ENCODE data around the gene STX1B. TPM values are rescaled to one million over a fixed set of nuclear protein-coding genes. Genes with fewer than 3 reads are reported as not detected.
"Not testable (repeated sequence)": the region's sequence is repeated elsewhere in the genome, so short reads cannot be mapped to it uniquely, and the experiment has no call there.

STX1B gene
- total and polyA plus RNA-seq, 2 experiments from 2014 or later, result 5.6 to 13.7 TPM

- H3K9me3 ChIP-seq (ENCODE audit: low read depth), result no peaks in the 10 kb centered on the region
- DNase-seq (ENCODE audit: low read depth in 1 of 2, low spot score in 1 of 2), result no peak
- no peaks in the 10 kb centered on the region for H3K36me3 ChIP-seq
- H3K4me1 ChIP-seq (ENCODE audit: low read depth), result no peaks in the 10 kb centered on the region
- no peak for TF ChIP-seq CTCF (IDR thresholded peaks at IDR 0.05; ENCODE audit: low read depth, low read length)
- H3K4me3 ChIP-seq, result no peak overlapping the region
- H3K27me3 ChIP-seq, result no peaks in the 10 kb centered on the region
- no peak overlapping the region for H3K27ac ChIP-seq
Measured at GRCh38 chr16:31023252-31023602, 12.8 kb upstream of the STX1B start.

GRCh38 chr16:31022544-31023251, 12.3 kb upstream of the STX1B start:
- DNase-seq (ENCODE audit: low read depth in 1 of 2, low spot score in 1 of 2), result no peak
- no peak for TF ChIP-seq CTCF (IDR thresholded peaks at IDR 0.05; ENCODE audit: low read depth, low read length)
- Histone ChIP-seq H3K27me3 (no peaks in the 10 kb centered on the region), H3K4me1 (ENCODE audit: low read depth) (no peaks in the 10 kb centered on the region), H3K9me3 (ENCODE audit: low read depth) (no peaks in the 10 kb centered on the region), H3K36me3 (no peaks in the 10 kb centered on the region), H3K4me3 (no peak overlapping the region), H3K27ac (no peak overlapping the region)

GRCh38 chr16:31020536-31020935, 10.1 kb upstream of the STX1B start:
- Histone ChIP-seq H3K27ac (no peak overlapping the region), H3K36me3 (no peaks in the 10 kb centered on the region), H3K27me3 (no peaks in the 10 kb centered on the region), H3K9me3 (ENCODE audit: low read depth) (no peaks in the 10 kb centered on the region), H3K4me3 (no peak overlapping the region), H3K4me1 (ENCODE audit: low read depth) (no peaks in the 10 kb centered on the region)
- no peak for TF ChIP-seq CTCF (IDR thresholded peaks at IDR 0.05; ENCODE audit: low read depth, low read length)
- DNase-seq (ENCODE audit: low read depth in 1 of 2, low spot score in 1 of 2), result no peak

GRCh38 chr16:31017756-31018155, 7.3 kb upstream of the STX1B start:
- H3K4me1 ChIP-seq (ENCODE audit: low read depth); H3K27ac ChIP-seq; DNase-seq (ENCODE audit: low read depth in 1 of 2, low spot score in 1 of 2); H3K9me3 ChIP-seq (ENCODE audit: low read depth); H3K4me3 ChIP-seq; H3K27me3 ChIP-seq; H3K36me3 ChIP-seq: not testable (repeated sequence)

GRCh38 chr16:31016018-31016417, 5.6 kb upstream of the STX1B start:
- Histone ChIP-seq H3K27me3 (peaks cover 11% of the 10 kb centered on the region), H3K27ac (no peak overlapping the region), H3K36me3 (no peaks in the 10 kb centered on the region), H3K9me3 (ENCODE audit: low read depth) (no peaks in the 10 kb centered on the region), H3K4me1 (ENCODE audit: low read depth) (no peaks in the 10 kb centered on the region), H3K4me3 (no peak overlapping the region)
- DNase-seq (ENCODE audit: low read depth in 1 of 2, low spot score in 1 of 2), result no peak
- no peak for TF ChIP-seq CTCF (IDR thresholded peaks at IDR 0.05; ENCODE audit: low read depth, low read length)

GRCh38 chr16:31013292-31013691, 2.9 kb upstream of the STX1B start:
- H3K9me3 ChIP-seq (ENCODE audit: low read depth); H3K4me3 ChIP-seq; DNase-seq (ENCODE audit: low read depth in 1 of 2, low spot score in 1 of 2); H3K36me3 ChIP-seq; H3K4me1 ChIP-seq (ENCODE audit: low read depth); H3K27ac ChIP-seq: not testable (repeated sequence)
- peaks cover 11% of the 10 kb centered on the region for H3K27me3 ChIP-seq

- H3K27me3 ChIP-seq, result peaks cover 11% of the 10 kb centered on the region
- not testable (repeated sequence) for H3K9me3 ChIP-seq (ENCODE audit: low read depth); DNase-seq (ENCODE audit: low read depth in 1 of 2, low spot score in 1 of 2); H3K4me3 ChIP-seq; H3K4me1 ChIP-seq (ENCODE audit: low read depth); H3K36me3 ChIP-seq; H3K27ac ChIP-seq
Measured at GRCh38 chr16:31011815-31012214, 1.4 kb upstream of the STX1B start.

All from cardiac muscle cell (in vitro differentiated cells and primary cell).